Fibroblast of peridontal ligament (primary cell): Measurements from ENCODE around the gene TAAR6.
"Not testable (repeated sequence)": the region's sequence is repeated elsewhere in the genome, so short reads cannot be mapped to it uniquely, and the experiment has no call there.

ENCODE experiments used
- DNase-seq: peaks from one replicate; pipeline ENCODE4 v3.0.0-alpha.2; 2010; ENCODE audit errors: extremely low read depth

The TAAR6 gene

DNA sequence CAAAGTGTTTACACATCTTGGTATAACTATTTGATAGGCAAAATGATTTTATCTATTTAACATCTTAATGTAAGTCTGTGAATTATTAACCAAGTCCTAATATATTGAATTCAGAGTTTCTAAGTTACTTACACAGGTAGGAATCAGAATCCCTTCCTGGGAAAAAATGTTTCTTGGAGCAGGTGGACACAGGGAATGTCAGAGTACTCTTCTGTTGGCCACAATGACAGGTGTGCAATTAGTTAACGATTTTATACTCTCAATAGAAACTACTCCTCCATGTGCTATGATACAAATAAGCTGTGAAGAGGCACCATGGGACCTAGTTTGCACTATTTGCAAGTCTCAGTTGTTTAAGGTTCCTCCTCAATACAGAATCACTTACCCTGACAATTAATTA lies 20.2 kb downstream of the TAAR6 start:
- no peak for DNase-seq

DNA sequence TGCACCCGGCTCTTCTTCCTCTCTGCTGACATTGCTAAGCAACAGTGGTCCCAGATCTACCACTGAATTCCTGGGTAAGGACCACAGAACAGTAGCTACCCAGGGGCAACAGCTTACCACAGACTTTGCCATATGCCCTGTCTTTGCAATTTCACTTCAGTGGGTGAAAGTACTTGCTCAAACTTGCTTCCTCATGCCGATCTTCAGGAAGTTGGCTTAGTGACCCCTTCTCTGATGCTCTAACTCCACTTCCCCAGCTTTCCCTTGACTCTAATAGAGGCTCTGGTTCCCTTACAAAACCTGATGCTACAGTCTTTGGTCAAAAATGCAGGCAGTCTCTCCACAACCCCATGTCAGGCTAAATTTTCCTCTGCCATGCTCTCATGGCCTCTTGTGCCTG lies 22.7 kb downstream of the TAAR6 start:
- DNase-seq, result no peak

DNA sequence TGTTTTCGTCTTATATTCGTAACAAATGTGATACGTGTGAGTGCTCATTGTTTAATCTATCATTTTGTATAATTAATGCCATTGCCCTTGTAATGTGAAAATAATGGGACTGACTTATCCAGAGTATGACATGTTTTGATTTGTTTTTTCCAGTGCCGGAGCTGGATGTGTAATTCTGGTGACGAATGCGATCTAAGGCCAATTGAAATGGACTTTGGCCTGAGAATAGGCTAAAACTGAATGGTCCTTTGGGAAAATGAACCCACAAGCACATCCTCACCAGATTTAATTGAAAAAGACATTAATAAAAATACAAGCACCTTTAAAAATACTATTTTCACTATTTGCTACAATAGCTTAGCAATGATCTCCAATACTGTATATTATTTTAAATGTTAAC lies 26.1 kb downstream of the TAAR6 start:
- DNase-seq, result no peak

- no peak for DNase-seq
Measured at GRCh38 chr6:132598473-132598872, 28.4 kb downstream of the TAAR6 start.

GRCh38 chr6:132600900-132601299 lies 30.8 kb downstream of the TAAR6 start:
- DNase-seq, result not testable (repeated sequence)

DNA sequence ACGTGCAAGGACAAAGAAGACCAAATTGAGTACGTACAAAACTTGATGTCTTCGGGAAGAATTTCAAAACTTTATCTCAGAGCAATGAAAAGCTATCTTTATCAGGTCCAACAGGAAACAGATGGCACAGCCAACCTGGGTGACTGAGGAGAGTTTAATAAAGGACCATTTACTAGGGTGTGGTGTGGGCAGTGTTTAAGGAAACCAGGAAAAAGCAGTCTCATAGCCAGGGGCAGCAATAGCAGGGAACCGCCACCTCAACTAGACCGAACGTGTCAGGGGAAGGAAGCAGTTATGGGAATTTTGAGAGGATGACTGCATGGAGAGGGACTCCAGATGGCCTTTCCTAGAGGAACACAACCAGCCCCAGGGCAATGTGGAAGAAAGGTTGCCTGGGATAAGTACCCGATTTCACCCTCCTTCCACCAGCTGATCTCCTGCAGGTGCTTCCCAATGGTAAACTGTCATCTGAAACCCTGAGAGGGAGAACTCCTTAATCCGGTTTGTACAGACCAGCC lies 34.6 kb downstream of the TAAR6 start:
- DNase-seq, result no peak

DNA sequence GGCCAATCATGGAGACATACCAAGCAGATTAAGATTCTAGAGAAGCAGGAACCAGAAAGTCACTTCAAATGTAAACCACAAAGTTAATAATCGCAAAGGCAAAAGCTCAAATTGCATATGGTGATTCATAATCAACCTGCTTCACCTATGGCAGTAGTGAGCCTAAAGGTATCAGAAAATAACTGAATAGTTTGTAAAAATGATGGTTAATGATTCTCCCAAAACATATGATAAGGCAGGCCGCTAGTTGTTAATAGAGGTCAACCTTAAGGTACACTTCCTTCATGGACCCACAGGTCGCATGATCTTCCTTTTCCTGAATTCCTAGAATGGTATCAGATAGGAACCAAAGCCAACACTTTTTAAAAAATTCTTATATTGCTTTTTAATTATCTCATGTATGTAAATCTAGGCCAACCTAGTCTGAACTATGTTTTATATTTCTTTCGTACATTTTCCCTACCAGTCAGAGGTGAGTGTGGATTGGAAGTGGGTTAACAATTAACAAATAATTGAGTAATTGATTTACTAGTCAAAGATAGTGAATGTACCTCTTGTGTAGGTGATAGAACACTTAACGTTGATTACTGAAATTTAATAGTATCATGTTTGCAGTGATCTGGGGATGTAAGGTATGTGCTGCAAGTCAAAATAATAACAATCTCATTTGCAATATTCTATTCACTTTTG lies 37.6 kb downstream of the TAAR6 start:
- no peak for DNase-seq

- DNase-seq, result no peak
Measured at GRCh38 chr6:132611616-132612015, 41.5 kb downstream of the TAAR6 start.

GRCh38 chr6:132612449-132613108 lies 42.5 kb downstream of the TAAR6 start:
- DNase-seq, result no peak

GRCh38 chr6:132614554-132614953 lies 44.4 kb downstream of the TAAR6 start:
- DNase-seq, result no peak

DNA sequence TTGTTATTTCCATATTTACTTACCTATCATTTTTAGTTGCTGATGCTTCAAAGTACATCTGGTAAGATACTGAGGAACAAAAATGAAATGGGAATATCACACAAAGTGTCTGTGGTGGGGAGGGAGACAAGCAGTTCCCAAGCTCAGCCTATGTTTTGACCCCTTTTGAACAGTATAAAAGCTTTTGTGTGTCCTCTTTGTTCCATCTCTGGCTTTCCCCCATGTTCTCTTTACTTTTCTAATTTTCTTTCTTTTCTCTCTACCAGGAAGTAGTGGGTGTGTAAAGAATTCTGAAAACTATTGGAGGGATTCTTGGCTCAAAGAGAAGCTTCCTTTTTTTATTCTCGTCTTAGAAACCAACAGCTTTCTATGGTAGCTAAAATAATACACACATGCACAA lies 46.6 kb downstream of the TAAR6 start:
- DNase-seq, result no peak
